ENCODE data around the gene MTCH2.
"Not testable (repeated sequence)": the region's sequence is repeated elsewhere in the genome, so short reads cannot be mapped to it uniquely, and the experiment has no call there.

The MTCH2 gene

GRCh38 chr11:47636331-47636730 is 6.0 kb downstream of the MTCH2 start:
- not testable (repeated sequence) for DNase-seq (ENCODE audit: low read depth in 2 of 2)

- no peak for DNase-seq (ENCODE audit: low read depth in 2 of 2)
Measured at GRCh38 chr11:47631473-47631872, 10.9 kb downstream of the MTCH2 start.

- no peak for DNase-seq (ENCODE audit: low read depth in 2 of 2)
Measured at GRCh38 chr11:47628026-47628425, 14.3 kb downstream of the MTCH2 start.

GRCh38 chr11:47626234-47626633 is 16.1 kb downstream of the MTCH2 start:
- no peak for DNase-seq (ENCODE audit: low read depth in 2 of 2)

GRCh38 chr11:47620836-47621378 is 21.5 kb downstream of the MTCH2 start:
- DNase-seq (ENCODE audit: low read depth in 2 of 2): no peak

GRCh38 chr11:47617417-47617809 is 24.9 kb downstream of the MTCH2 start:
- DNase-seq (ENCODE audit: low read depth in 2 of 2): no peak

GRCh38 chr11:47616726-47617416 is 25.5 kb downstream of the MTCH2 start:
- no peak for DNase-seq (ENCODE audit: low read depth in 2 of 2)

GRCh38 chr11:47615249-47615648 is 27.1 kb downstream of the MTCH2 start:
- no peak for DNase-seq (ENCODE audit: low read depth in 2 of 2)

GRCh38 chr11:47611348-47611794 is 31.0 kb downstream of the MTCH2 start:
- DNase-seq (ENCODE audit: low read depth in 2 of 2): no peak

GRCh38 chr11:47609675-47610074 is 32.7 kb downstream of the MTCH2 start:
- DNase-seq (ENCODE audit: low read depth in 2 of 2): no peak

GRCh38 chr11:47607380-47607779 is 35.0 kb downstream of the MTCH2 start:
- DNase-seq (ENCODE audit: low read depth in 2 of 2): no peak

GRCh38 chr11:47606731-47607130 is 35.6 kb downstream of the MTCH2 start:
- no peak for DNase-seq (ENCODE audit: low read depth in 2 of 2)

- no peak for DNase-seq (ENCODE audit: low read depth in 2 of 2)
Measured at GRCh38 chr11:47605921-47606320, 36.4 kb downstream of the MTCH2 start.

GRCh38 chr11:47603295-47603694 is 39.1 kb downstream of the MTCH2 start:
- DNase-seq (ENCODE audit: low read depth in 2 of 2): no peak

GRCh38 chr11:47599902-47600301 is 42.5 kb downstream of the MTCH2 start:
- DNase-seq (ENCODE audit: low read depth in 2 of 2): no peak

GRCh38 chr11:47595967-47596366 is 46.4 kb downstream of the MTCH2 start:
- no peak for DNase-seq (ENCODE audit: low read depth in 2 of 2)

GRCh38 chr11:47595029-47595428 is 47.3 kb downstream of the MTCH2 start:
- DNase-seq (ENCODE audit: low read depth in 2 of 2): no peak

- no peak for DNase-seq (ENCODE audit: low read depth in 2 of 2)
Measured at GRCh38 chr11:47593934-47594855, 48.2 kb downstream of the MTCH2 start, which contains the start of gene C1QTNF4. TSS of gene C1QTNF4 (minus strand) at chr11:47594411. CDS start at chr11:47590810, 3,601 bp downstream.

GRCh38 chr11:47593492-47593933 is 48.8 kb downstream of the MTCH2 start:
- DNase-seq (ENCODE audit: low read depth in 2 of 2): no peak

GRCh38 chr11:47592970-47593369 is 49.4 kb downstream of the MTCH2 start:
- DNase-seq (ENCODE audit: low read depth in 2 of 2): no peak

GRCh38 chr11:47592251-47592650 is 50.1 kb downstream of the MTCH2 start:
- DNase-seq (ENCODE audit: low read depth in 2 of 2): no peak

GRCh38 chr11:47591764-47592163 is 50.6 kb downstream of the MTCH2 start:
- DNase-seq (ENCODE audit: low read depth in 2 of 2): no peak

All from stimulated activated CD4-positive, alpha-beta T cell treated with anti-CD3 and anti-CD28 coated beads, Interleukin-4, amount 100 ng/mL, for 48 hours (primary cell).